H1 (cell line): ENCODE results near the gene MS4A7. TPM values are rescaled to one million over a fixed set of nuclear protein-coding genes. Genes with fewer than 3 reads are reported as not detected.

Experiments
- CTCF ChIA-PET: fragments of 300-600 bp; sonication (Branson Sonifier 250); formaldehyde crosslinking; loops from one replicate; lab custom pipeline; 2021; ENCODE audit not compliant: partially characterized antibody; lab: Charles Lee
- POLR2A ChIA-PET: fragments of 300-600 bp; sonication (Branson Sonifier 250); formaldehyde crosslinking; loops from one replicate; lab custom pipeline; 2021; ENCODE audit warnings: inconsistent platforms; ENCODE audit not compliant: partially characterized antibody; lab: Charles Lee
- DNase-seq, 2 experiments: peaks; one replicate each; pipeline versions ENCODE4 v3.0.0 to v3.0.0-alpha.2; 2010 to 2022; ENCODE audit warnings: low spot score in 2 of 2, low read depth in 1 of 2, mixed read lengths in 1 of 2
- FAIRE-seq: peaks from 2 replicates; lab custom pipeline; 2011; peaks lifted over from hg19 to GRCh38; lab: Jason Lieb, UNC
- H2AFZ ChIP-seq: 2 replicates; pipeline ENCODE4 v1.8.1; 2012; ENCODE audit warnings: low read length, inconsistent platforms
- H2AK5ac ChIP-seq: 2 replicates; pipeline ENCODE4 v1.6.1; 2013; ENCODE audit warnings: low read depth, low read length
- H2BK120ac ChIP-seq: replicated peaks from 2 replicates; pipeline ENCODE3; 2013; ENCODE audit warnings: low read depth, low read length, inconsistent platforms
- H2BK12ac ChIP-seq: 2 replicates; pipeline ENCODE4 v1.6.1; 2013; ENCODE audit warnings: low read depth, low read length
- H2BK15ac ChIP-seq: 2 replicates; pipeline ENCODE4 v1.6.1; 2013; ENCODE audit warnings: low read length
- H2BK20ac ChIP-seq: 2 replicates; pipeline ENCODE4 v1.6.1; 2013; ENCODE audit warnings: low read length
- H2BK5ac ChIP-seq: 2 replicates; pipeline ENCODE4 v1.6.1; 2013; ENCODE audit warnings: low read depth, low read length
- H3K14ac ChIP-seq: 2 replicates; pipeline ENCODE4 v1.6.1; 2013; ENCODE audit warnings: inconsistent platforms; ENCODE audit not compliant: insufficient read length
- H3K18ac ChIP-seq: 2 replicates; pipeline ENCODE4 v1.6.1; 2013; ENCODE audit warnings: low read length; ENCODE audit errors: extremely low read depth
- H3K23ac ChIP-seq: 2 replicates; pipeline ENCODE4 v1.6.1; 2013; ENCODE audit warnings: inconsistent platforms; ENCODE audit not compliant: insufficient read length
- H3K23me2 ChIP-seq: 2 replicates; pipeline ENCODE4 v1.6.1; 2013; ENCODE audit warnings: low read depth, low read length
- H3K27ac ChIP-seq: 2 replicates; pipeline ENCODE4 v1.6.1; 2011; ENCODE audit warnings: low read depth, low read length, inconsistent platforms
- H3K27me3 ChIP-seq, 4 experiments: replicated peaks in 1 of 4; 1 replicate in 1 of 4; 2 replicates in 3 of 4; pipeline versions ENCODE4 v1.6.1 to v1.8.1; 2011 to 2013; ENCODE audit warnings: low read length in 3 of 4, mild to moderate bottlenecking in 3 of 4, inconsistent platforms in 2 of 4, mixed read lengths in 2 of 4, moderate library complexity in 1 of 4; ENCODE audit not compliant: control insufficient read depth in 3 of 4, insufficient read depth in 3 of 4; ENCODE audit errors: extremely low read depth in 1 of 4
- H3K36me3 ChIP-seq, 4 experiments: 2 replicates each; pipeline versions ENCODE4 v1.6.1 to v1.8.1; 2011 to 2013; ENCODE audit warnings: mild to moderate bottlenecking in 4 of 4, low read length in 3 of 4, moderate library complexity in 2 of 4, control low read depth in 1 of 4, inconsistent platforms in 1 of 4; ENCODE audit not compliant: insufficient read depth in 4 of 4, control insufficient read depth in 2 of 4
- H3K4ac ChIP-seq: replicated peaks from 2 replicates; pipeline ENCODE3; 2013; ENCODE audit warnings: low read length, low read depth, mixed read lengths, inconsistent platforms; ENCODE audit not compliant: insufficient read length
- H3K4me1 ChIP-seq, 4 experiments: replicated peaks in 1 of 4; 1 replicate in 1 of 4; 2 replicates in 3 of 4; pipeline versions ENCODE4 v1.6.1 to v1.8.1; 2011 to 2013; ENCODE audit warnings: low read length in 3 of 4, inconsistent platforms in 2 of 4, mixed read lengths in 1 of 4; ENCODE audit not compliant: insufficient read depth in 4 of 4, control insufficient read depth in 3 of 4
- H3K4me2 ChIP-seq, 2 experiments: 2 replicates each; pipeline versions ENCODE4 v1.6.1 to v1.8.1; 2011 to 2013; ENCODE audit warnings: low read depth in 2 of 2, low read length in 2 of 2, control low read depth in 1 of 2, inconsistent platforms in 1 of 2, mild to moderate bottlenecking in 1 of 2; ENCODE audit not compliant: insufficient read depth in 1 of 2
- H3K4me3 ChIP-seq, 4 experiments: fragments of 200-600, 300-600 bp in 1 of 4; sonication (generic), shearing (Covaris generic), sonication (Bioruptor Twin) in 1 of 4; 2 replicates each; pipeline versions ENCODE4 v1.5.1 to v1.8.1; 2011 to 2016; ENCODE audit warnings: low read length in 4 of 4, low read depth in 3 of 4, control low read depth in 2 of 4, inconsistent platforms in 2 of 4, mild to moderate bottlenecking in 2 of 4, mixed read lengths in 1 of 4, moderate library complexity in 1 of 4; ENCODE audit not compliant: insufficient read depth in 2 of 4; ENCODE audit errors: extremely low read depth in 1 of 4
- H3K56ac ChIP-seq: replicated peaks from 2 replicates; pipeline ENCODE3; 2013; ENCODE audit warnings: low read depth, mild to moderate bottlenecking, mixed read lengths, low read length, inconsistent platforms; ENCODE audit not compliant: insufficient read length
- H3K79me1 ChIP-seq: 2 replicates; pipeline ENCODE4 v1.6.1; 2013; ENCODE audit warnings: low read depth, low read length, control low read depth
- H3K79me2 ChIP-seq, 2 experiments: 2 replicates each; pipeline versions ENCODE4 v1.6.1 to v1.8.1; 2012 to 2013; ENCODE audit warnings: low read length in 2 of 2, mild to moderate bottlenecking in 2 of 2, inconsistent platforms in 1 of 2; ENCODE audit not compliant: insufficient read depth in 2 of 2, control insufficient read depth in 1 of 2
- H3K9ac ChIP-seq, 4 experiments: replicated peaks in 1 of 4; 1 replicate in 1 of 4; 2 replicates in 3 of 4; pipeline versions ENCODE4 v1.6.1 to v1.8.1; 2011 to 2013; ENCODE audit warnings: low read depth in 3 of 4, low read length in 3 of 4, control low read depth in 2 of 4, mild to moderate bottlenecking in 2 of 4, moderate library complexity in 2 of 4, inconsistent platforms in 1 of 4; ENCODE audit errors: extremely low read depth in 1 of 4
- H3K9me3 ChIP-seq, 2 experiments: 2 replicates each; pipeline versions ENCODE4 v1.6.1 to v1.8.1; 2012 to 2013; ENCODE audit warnings: mild to moderate bottlenecking in 2 of 2, moderate library complexity in 2 of 2, control low read depth in 1 of 2, inconsistent platforms in 1 of 2, low read depth in 1 of 2, low read length in 1 of 2, mixed read lengths in 1 of 2; ENCODE audit not compliant: insufficient read depth in 2 of 2
- H4K20me1 ChIP-seq, 2 experiments: replicated peaks in 1 of 2; 2 replicates each; pipeline versions ENCODE3 to v1.8.1; 2011 to 2013; ENCODE audit warnings: inconsistent platforms in 2 of 2, low read length in 2 of 2, mild to moderate bottlenecking in 1 of 2; ENCODE audit not compliant: insufficient read depth in 2 of 2, control insufficient read depth in 1 of 2
- H4K5ac ChIP-seq: 2 replicates; pipeline ENCODE4 v1.6.1; 2013; ENCODE audit warnings: low read length, low read depth, mixed read lengths, inconsistent platforms; ENCODE audit not compliant: insufficient read length
- H4K8ac ChIP-seq: 2 replicates; pipeline ENCODE4 v1.8.0; 2013; ENCODE audit warnings: mild to moderate bottlenecking, moderate library complexity, low read length, inconsistent platforms; ENCODE audit not compliant: insufficient read depth; ENCODE audit errors: extremely low read depth
- H4K91ac ChIP-seq: replicated peaks from 2 replicates; pipeline ENCODE3; 2013; ENCODE audit warnings: low read length, mixed read lengths, inconsistent platforms; ENCODE audit not compliant: insufficient read length
- BRCA1 ChIP-seq: IDR thresholded peaks from 2 replicates; pipeline ENCODE4 v1.6.1; 2012; ENCODE audit warnings: low read depth, low read length, improper control_type of control experiment
- CTBP2 ChIP-seq: IDR thresholded peaks from 2 replicates; pipeline ENCODE4 v1.7.0; 2011; ENCODE audit warnings: borderline replicate concordance, mild to moderate bottlenecking, moderate library complexity, mixed read lengths, low read length; ENCODE audit not compliant: insufficient read depth, insufficient read length
- HDAC6 ChIP-seq: IDR thresholded peaks from one replicate; pipeline ENCODE4 v1.7.1; 2012; ENCODE audit warnings: low read depth, mild to moderate bottlenecking, inconsistent platforms, low read length, moderate library complexity
- JUND ChIP-seq: IDR thresholded peaks from 2 replicates; pipeline ENCODE4 v1.6.1; 2011; ENCODE audit warnings: mild to moderate bottlenecking, improper control_type of control experiment, low read length
- NRF1 ChIP-seq: IDR thresholded peaks from 2 replicates; pipeline ENCODE4 v1.6.1; 2011; ENCODE audit warnings: mild to moderate bottlenecking, low read depth, low read length, improper control_type of control experiment
- RNF2 ChIP-seq: fragments of 200-900, 300-1000 bp; sonication (generic); IDR thresholded peaks from 2 replicates; pipeline ENCODE4 v1.7.1; 2016; ENCODE audit warnings: borderline replicate concordance, low read depth, mild to moderate bottlenecking, antibody characterized with exemption, low read length; ENCODE audit not compliant: poor library complexity, severe bottlenecking; ENCODE audit errors: missing control alignments
- SP2 ChIP-seq: IDR thresholded peaks from 2 replicates; pipeline ENCODE4 v1.6.1; 2012; ENCODE audit warnings: mild to moderate bottlenecking, low read length, inconsistent platforms
- SP4 ChIP-seq: IDR thresholded peaks from 2 replicates; pipeline ENCODE4 v1.6.1; 2012; ENCODE audit warnings: low read length, inconsistent platforms
- SRF ChIP-seq: IDR thresholded peaks from 2 replicates; pipeline ENCODE4 v1.6.1; 2011; ENCODE audit warnings: mild to moderate bottlenecking, low read depth, low read length, moderate library complexity
- TBP ChIP-seq: IDR thresholded peaks from 2 replicates; pipeline ENCODE4 v1.6.1; 2011; ENCODE audit warnings: low read depth, low read length, improper control_type of control experiment
- WGBS, 2 experiments: shearing (Covaris generic) in 1 of 2; methylation state at CpG; one replicate each; pipeline versions ENCODE4 v1.1.6 to v1.1.7; 2013 to 2015; ENCODE audit warnings: low lambda C conversion rate in 2 of 2, mixed read lengths in 2 of 2, inconsistent platforms in 1 of 2, low coverage in 1 of 2, missing lambda C conversion rate in 1 of 2; ENCODE audit not compliant: insufficient replicate concordance in 2 of 2, insufficient coverage in 1 of 2, insufficient read length in 1 of 2; ENCODE audit errors: extremely low coverage in 1 of 2, missing lambda C conversion rate in 1 of 2; 5-methylcytosine and 5-hydroxymethylcytosine counted together
- polyA plus RNA-seq, 7 experiments: library from polyadenylated mRNA; depleted of rRNA in 3 of 7; stranded (reverse) in 5 of 7; unstranded in 2 of 7; fragments of >200 nt in 5 of 7; fragments of 200-250 nt in 2 of 7; gene quantifications; 1 replicate in 5 of 7; 2 replicates in 1 of 7; 4 replicates in 1 of 7; pipeline versions ENCODE4 v1.2.1 to v1.2.3, GENCODE V29; 2011 to 2013; ENCODE audit warnings: missing spikeins in 2 of 7, mixed read lengths in 2 of 7
- total RNA-seq: library from RNA; stranded (reverse); fragmentation: NEBNext Ultra II Directional; extraction: Animal tissue kit (Norgen Biotek cat#: 25700); gene quantifications from 2 replicates; pipeline ENCODE4 v1.2.1, GENCODE V29; 2021
- TF ChIP-seq, protein P1 (sequence below): IDR thresholded peaks from 2 replicates; pipeline ENCODE4 v1.6.1; 2011; ENCODE audit warnings: low read length, improper control_type of control experiment

MS4A7 gene
- total and polyA plus RNA-seq, 2 of the 8 experiments (the other 6 are each of a cell fraction or from before 2014, with no cell fraction given): not detected

DNA sequence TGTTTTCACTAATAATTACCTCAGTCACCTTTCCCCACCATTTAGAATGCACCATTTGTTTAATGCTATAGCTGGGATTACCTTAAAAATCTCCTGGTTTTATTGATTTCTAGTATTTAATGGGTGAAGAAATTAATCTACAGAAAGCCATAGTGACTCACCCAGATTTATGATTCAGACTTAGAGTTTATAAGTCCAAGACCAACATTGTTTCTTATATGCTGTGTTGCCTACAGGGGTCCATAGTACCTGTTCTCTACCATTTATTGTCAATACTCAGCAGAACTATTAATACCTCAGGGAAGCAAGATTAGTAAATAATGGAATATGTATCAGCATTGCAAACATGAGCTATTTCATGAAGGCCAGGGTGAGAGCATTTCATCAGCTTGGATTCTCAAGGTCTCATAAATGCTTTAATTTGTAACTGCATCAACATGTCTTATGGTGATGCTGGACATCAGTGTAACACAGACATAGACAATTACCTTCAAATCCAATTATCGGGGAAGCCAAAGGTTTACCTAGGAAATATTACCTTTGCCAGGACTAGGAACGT is 8.0 kb upstream of the MS4A7 start:
- no peak for TF ChIP-seq BRCA1
- TF ChIP-seq TBP: no peak
- TF ChIP-seq HDAC6: no peak
- no peak for TF ChIP-seq SP2
- no peak for TF ChIP-seq CTBP2
- no peak for TF ChIP-seq SP4
- TF ChIP-seq, protein P1, sequence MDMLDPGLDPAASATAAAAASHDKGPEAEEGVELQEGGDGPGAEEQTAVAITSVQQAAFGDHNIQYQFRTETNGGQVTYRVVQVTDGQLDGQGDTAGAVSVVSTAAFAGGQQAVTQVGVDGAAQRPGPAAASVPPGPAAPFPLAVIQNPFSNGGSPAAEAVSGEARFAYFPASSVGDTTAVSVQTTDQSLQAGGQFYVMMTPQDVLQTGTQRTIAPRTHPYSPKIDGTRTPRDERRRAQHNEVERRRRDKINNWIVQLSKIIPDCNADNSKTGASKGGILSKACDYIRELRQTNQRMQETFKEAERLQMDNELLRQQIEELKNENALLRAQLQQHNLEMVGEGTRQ: no peak
- TF ChIP-seq NRF1: no peak
- TF ChIP-seq JUND: no peak
- TF ChIP-seq SRF: no peak
- TF ChIP-seq RNF2: no peak
- Histone ChIP-seq H4K20me1 (no peaks in the 10 kb centered on the region), H3K4me3 (no peak overlapping the region), H3K79me1 (no peaks in the 10 kb centered on the region), H3K27me3 (no peaks in the 10 kb centered on the region), H3K23ac (no peak overlapping the region), H3K4me1 (peaks cover 0 to 2% (median 0%) of the 10 kb centered on the region in 4 experiments; a peak in 2 of 7 replicates), H2BK12ac (no peak overlapping the region), H2BK20ac (no peak overlapping the region), H3K4ac (no peak overlapping the region), H3K36me3 (no peaks in the 10 kb centered on the region), H2AK5ac (no peak overlapping the region), H3K4me2 (no peak overlapping the region), H3K27ac (no peak overlapping the region), H3K9ac (no peak overlapping the region), H3K79me2 (no peaks in the 10 kb centered on the region), H3K23me2 (no peaks in the 10 kb centered on the region), H4K5ac (no peak overlapping the region), H4K8ac (no peak overlapping the region), H2BK120ac (no peak overlapping the region), H3K56ac (no peak overlapping the region), H4K91ac (no peak overlapping the region), H3K14ac (no peak overlapping the region), H3K9me3 (no peaks in the 10 kb centered on the region; a peak in 2 of 4 replicates), H3K18ac (no peak overlapping the region), H2AFZ (no peak overlapping the region), H2BK15ac (no peak overlapping the region), H2BK5ac (no peak overlapping the region)
- WGBS, 2 experiments: 87% methylated on average over 2 of the region's 2 CpGs; no CpG with 5 or more reads in 1 of the 2 experiments
- DNase-seq (no peak), FAIRE-seq (no peak)
- ChIA-PET CTCF (interaction anchor here (8.8 to 13.3 kb wide), 2 partner anchors 24 to 249 kb away, joined by 67 to 115 read pairs; no protein-coding TSS in a partner anchor), POLR2A (no interaction called here)
